PC-9 (cell line): ENCODE results near the gene GXYLT2. TPM values are rescaled to one million over a fixed set of nuclear protein-coding genes. Genes with fewer than 3 reads are reported as not detected.
A peak's percentile ranks its signal among the peaks of the same experiment; 100 is the strongest.

Source experiments
- BruUV-seq: library from RNA; stranded (reverse); fragments of 400-500 nt; replicated peaks from 2 replicates; lab custom pipeline; 2021; lab: Mats Ljungman, UMichigan
- CTCF ChIA-PET: fragments of 300-600 bp; sonication (Branson Sonifier 250); formaldehyde crosslinking; loops from one replicate; lab custom pipeline; 2022; ENCODE audit warnings: antibody characterized with exemption; lab: Charles Lee
- POLR2A ChIA-PET: fragments of 300-600 bp; sonication (Branson Sonifier 250); formaldehyde crosslinking; loops from one replicate; lab custom pipeline; 2022; ENCODE audit warnings: antibody characterized with exemption; ENCODE audit not compliant: unreplicated experiment; lab: Charles Lee
- DNase-seq, 2 experiments: peaks; one replicate each; pipeline versions ENCODE4 v3.0.0 to v3.0.0-alpha.2; 2015 to 2022; ENCODE audit warnings: mixed read lengths in 1 of 2
- H2AFZ ChIP-seq: fragments of 200-600 bp; sonication (generic); 2 replicates; pipeline ENCODE4 v1.8.1; 2017; ENCODE audit warnings: antibody characterized with exemption
- H3F3A ChIP-seq: fragments of 200-600 bp; sonication (generic); 2 replicates; pipeline ENCODE4 v1.8.1; 2017; ENCODE audit warnings: antibody characterized with exemption, mild to moderate bottlenecking, low read depth; ENCODE audit not compliant: insufficient read depth
- H3K27ac ChIP-seq: fragments of 200-600 bp; sonication (generic); 2 replicates; pipeline ENCODE4 v1.6.1; 2016; ENCODE audit warnings: mixed run types
- H3K27me3 ChIP-seq: fragments of 200-600 bp; sonication (generic); 2 replicates; pipeline ENCODE4 v1.6.1; 2016; ENCODE audit warnings: low read depth, mixed run types; ENCODE audit not compliant: insufficient read depth
- H3K36me3 ChIP-seq: fragments of 200-600 bp; sonication (generic); 2 replicates; pipeline ENCODE4 v1.6.1; 2016; ENCODE audit warnings: low read depth, mixed run types
- H3K4me1 ChIP-seq: fragments of 200-600 bp; sonication (generic); replicated peaks from 2 replicates; pipeline ENCODE4 v1.6.1; 2016; ENCODE audit warnings: mixed run types; ENCODE audit not compliant: insufficient read depth
- H3K4me2 ChIP-seq: fragments of 200-600 bp; sonication (generic); 2 replicates; pipeline ENCODE4 v1.6.1; 2017; ENCODE audit warnings: mixed run types
- H3K4me3 ChIP-seq: fragments of 200-600 bp; sonication (generic); 2 replicates; pipeline ENCODE4 v1.6.1; 2016; ENCODE audit warnings: mixed run types
- H3K79me2 ChIP-seq: fragments of 200-600 bp; sonication (generic); 2 replicates; pipeline ENCODE4 v1.6.1; 2017; ENCODE audit warnings: low read depth, mixed run types
- H3K9me2 ChIP-seq: fragments of 200-600 bp; sonication (generic); 2 replicates; pipeline ENCODE4 v1.8.1; 2017; ENCODE audit warnings: mild to moderate bottlenecking; ENCODE audit not compliant: insufficient read depth
- H3K9me3 ChIP-seq: fragments of 200-600 bp; sonication (generic); 2 replicates; pipeline ENCODE4 v1.8.1; 2016; ENCODE audit warnings: low read depth; ENCODE audit not compliant: insufficient read depth
- H4K20me1 ChIP-seq: fragments of 200-600 bp; sonication (generic); 2 replicates; pipeline ENCODE4 v1.8.1; 2017; ENCODE audit not compliant: insufficient read depth
- EZH2 ChIP-seq: fragments of 200-600 bp; sonication (generic); IDR thresholded peaks from 2 replicates; pipeline ENCODE4 v1.8.0; 2017; ENCODE audit warnings: antibody characterized with exemption, low read depth
- intact Hi-C: fragments of 100-400 bp; cut with micrococcal nuclease; formaldehyde crosslinking; loops from one replicate; pipeline ENCODE4 v1.10.0; 2022; ENCODE audit not compliant: unreplicated experiment
- total RNA-seq: library from RNA; stranded (reverse); gene quantifications from 2 replicates; pipeline ENCODE4 v1.2.3, GENCODE V29; 2021
- TF ChIP-seq, protein P1 (sequence below): fragments of 200-600 bp; sonication (generic); conservative IDR thresholded peaks from 2 replicates; pipeline ENCODE4 v1.6.1; 2017; ENCODE audit warnings: mixed run types, antibody characterized with exemption, mild to moderate bottlenecking, moderate library complexity

The GXYLT2 gene
- total RNA-seq, 1 experiment from 2014 or later, result 2.9 TPM

- 0 out of 2 replicates have a peak, but pooled peaks cover 4% of the 10 kb centered on the region for H3K4me1 ChIP-seq
- H3K27ac ChIP-seq, result no peak overlapping the region
- H2AFZ ChIP-seq, result no peak overlapping the region
- TF ChIP-seq EZH2, result no peak
- TF ChIP-seq, protein P1, sequence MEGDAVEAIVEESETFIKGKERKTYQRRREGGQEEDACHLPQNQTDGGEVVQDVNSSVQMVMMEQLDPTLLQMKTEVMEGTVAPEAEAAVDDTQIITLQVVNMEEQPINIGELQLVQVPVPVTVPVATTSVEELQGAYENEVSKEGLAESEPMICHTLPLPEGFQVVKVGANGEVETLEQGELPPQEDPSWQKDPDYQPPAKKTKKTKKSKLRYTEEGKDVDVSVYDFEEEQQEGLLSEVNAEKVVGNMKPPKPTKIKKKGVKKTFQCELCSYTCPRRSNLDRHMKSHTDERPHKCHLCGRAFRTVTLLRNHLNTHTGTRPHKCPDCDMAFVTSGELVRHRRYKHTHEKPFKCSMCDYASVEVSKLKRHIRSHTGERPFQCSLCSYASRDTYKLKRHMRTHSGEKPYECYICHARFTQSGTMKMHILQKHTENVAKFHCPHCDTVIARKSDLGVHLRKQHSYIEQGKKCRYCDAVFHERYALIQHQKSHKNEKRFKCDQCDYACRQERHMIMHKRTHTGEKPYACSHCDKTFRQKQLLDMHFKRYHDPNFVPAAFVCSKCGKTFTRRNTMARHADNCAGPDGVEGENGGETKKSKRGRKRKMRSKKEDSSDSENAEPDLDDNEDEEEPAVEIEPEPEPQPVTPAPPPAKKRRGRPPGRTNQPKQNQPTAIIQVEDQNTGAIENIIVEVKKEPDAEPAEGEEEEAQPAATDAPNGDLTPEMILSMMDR, result no peak
- no peaks in the 10 kb centered on the region for H3F3A ChIP-seq
- intact Hi-C loops, result no loop called here
- H3K79me2 ChIP-seq, result no peaks in the 10 kb centered on the region
- ChIA-PET POLR2A (no interaction called here), CTCF (no interaction called here)
- H3K4me3 ChIP-seq, result no peak overlapping the region
- DNase-seq, result no peak
- no TSS peak for BruUV-seq
- H3K9me2 ChIP-seq, result no peaks in the 10 kb centered on the region
- H4K20me1 ChIP-seq, result no peaks in the 10 kb centered on the region
- no peak overlapping the region for H3K4me2 ChIP-seq
- no peaks in the 10 kb centered on the region for H3K9me3 ChIP-seq
- no peaks in the 10 kb centered on the region for H3K27me3 ChIP-seq
- no peaks in the 10 kb centered on the region for H3K36me3 ChIP-seq
Measured at GRCh38 chr3:72974956-72975355, 87.1 kb downstream of the GXYLT2 start.

GRCh38 chr3:72976281-72976741 is 88.5 kb downstream of the GXYLT2 start:
- H3K4me3 ChIP-seq, result no peak overlapping the region
- H2AFZ ChIP-seq, result no peak overlapping the region
- H3K9me3 ChIP-seq, result no peaks in the 10 kb centered on the region
- ChIA-PET POLR2A (interaction anchor here (0.5 kb wide), 1 partner anchor 20 kb away, joined by 5 read pairs; the partner anchor contains the start of gene PPP4R2), CTCF (no interaction called here)
- 0 out of 2 replicates have a peak, but pooled peaks cover 4% of the 10 kb centered on the region for H3K4me1 ChIP-seq
- BruUV-seq, result no TSS peak
- peak overlapping the region; percentile 6; the same call in 1 of the 2 replicates for H3K4me2 ChIP-seq
- no peaks in the 10 kb centered on the region for H3K36me3 ChIP-seq
- no peaks in the 10 kb centered on the region for H3K27me3 ChIP-seq
- peak in 1 of 2 experiments; percentile 51 for DNase-seq
- H3F3A ChIP-seq, result no peaks in the 10 kb centered on the region
- peak overlapping the region; percentile 40; the same call in 1 of the 2 replicates for H3K27ac ChIP-seq
- TF ChIP-seq EZH2, result no peak
- TF ChIP-seq, protein P1, result no peak
- H3K9me2 ChIP-seq, result no peaks in the 10 kb centered on the region
- H3K79me2 ChIP-seq, result no peaks in the 10 kb centered on the region
- no peaks in the 10 kb centered on the region for H4K20me1 ChIP-seq
- intact Hi-C loops, result no loop called here

- Histone ChIP-seq H3K27ac (no peak overlapping the region), H3K9me2 (no peaks in the 10 kb centered on the region), H3K27me3 (no peaks in the 10 kb centered on the region), H3K79me2 (no peaks in the 10 kb centered on the region), H3K9me3 (no peaks in the 10 kb centered on the region), H3F3A (no peaks in the 10 kb centered on the region), H3K36me3 (no peaks in the 10 kb centered on the region), H3K4me3 (no peak overlapping the region), H4K20me1 (no peaks in the 10 kb centered on the region), H2AFZ (no peak overlapping the region), H3K4me1 (0 out of 2 replicates have a peak, but pooled peaks cover 4% of the 10 kb centered on the region), H3K4me2 (no peak overlapping the region)
- intact Hi-C loops, result no loop called here
- TF ChIP-seq EZH2, result no peak
- TF ChIP-seq, protein P1, result no peak
- ChIA-PET CTCF (no interaction called here), POLR2A (no interaction called here)
- DNase-seq, result no peak
- BruUV-seq, result no TSS peak
Measured at GRCh38 chr3:72977060-72977808, 89.4 kb downstream of the GXYLT2 start.
